ENCODE measurements around the gene MCF2L. TPM values are rescaled to one million over a fixed set of nuclear protein-coding genes. Genes with fewer than 3 reads are reported as not detected.

Gene MCF2L
- total RNA-seq, 1 donor from 2014 or later: under 0.01 TPM

- DNase-seq (ENCODE audit: low read depth) (peak; percentile 92), FAIRE-seq (no peak)
- TF ChIP-seq CTCF (IDR thresholded peaks at IDR 0.05; ENCODE audit: insufficient read depth, low read length, severe bottlenecking): peak; percentile 91
- H3K36me3 ChIP-seq (ENCODE audit: control insufficient read depth, insufficient read depth, low read length): no peaks in the 10 kb centered on the region
- H3K27me3 ChIP-seq (ENCODE audit: control insufficient read depth, insufficient read depth, low read length): peaks cover 1% of the 10 kb centered on the region
- peak overlapping the region; percentile 32 for H3K4me3 ChIP-seq (ENCODE audit: low read depth, low read length)
Measured at GRCh38 chr13:112942689-112943308, 26.2 kb upstream of the MCF2L start.

DNA sequence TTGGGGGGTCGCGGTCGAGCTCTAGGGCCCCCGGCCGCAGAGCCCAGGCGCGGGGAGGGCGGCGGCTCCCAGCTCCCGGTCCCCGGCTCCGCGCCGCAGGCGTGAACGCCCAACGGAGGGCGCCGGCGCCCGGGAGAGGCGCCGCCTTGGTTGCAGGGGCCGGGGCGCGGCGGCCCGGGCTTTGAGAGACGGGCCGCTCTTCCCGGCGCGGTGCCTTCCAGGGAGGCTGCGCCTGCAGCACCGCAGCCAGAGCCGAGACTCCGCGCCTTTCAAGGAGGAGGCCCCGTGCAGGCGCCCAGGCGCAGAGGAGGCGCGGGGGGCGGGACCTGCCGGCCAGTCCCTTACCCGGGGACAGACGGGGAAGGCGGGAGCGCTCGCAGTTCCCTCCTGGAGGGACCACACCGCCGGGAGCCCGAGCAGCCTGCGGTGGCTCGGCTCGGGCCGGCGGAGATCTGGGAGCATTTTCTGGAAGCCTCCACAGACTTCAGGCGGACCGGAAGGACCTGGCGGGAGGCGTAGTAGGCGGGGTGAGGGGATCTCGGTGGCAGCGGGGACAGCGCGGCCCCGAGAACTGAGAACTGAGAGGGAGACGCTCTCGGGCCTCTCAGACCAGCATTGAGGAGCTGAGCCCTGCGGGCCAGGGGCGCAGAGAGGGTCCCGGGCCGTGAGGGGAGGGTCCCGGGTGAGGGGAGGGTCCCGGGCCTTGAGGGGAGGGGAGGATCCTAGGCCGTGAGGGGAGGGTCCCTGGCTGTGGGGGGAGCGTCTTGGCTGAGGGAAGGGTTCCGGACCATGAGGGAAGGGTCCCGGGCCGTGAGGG is 25.5 kb upstream of the MCF2L start:
- Histone ChIP-seq H3K4me3 (ENCODE audit: low read depth, low read length) (peak overlapping the region; percentile 32), H3K27me3 (ENCODE audit: control insufficient read depth, insufficient read depth, low read length) (peaks cover 1% of the 10 kb centered on the region), H3K36me3 (ENCODE audit: control insufficient read depth, insufficient read depth, low read length) (no peaks in the 10 kb centered on the region)
- DNase-seq (ENCODE audit: low read depth) (no peak), FAIRE-seq (no peak)
- no peak for TF ChIP-seq CTCF (IDR thresholded peaks at IDR 0.05; ENCODE audit: insufficient read depth, low read length, severe bottlenecking)

DNA sequence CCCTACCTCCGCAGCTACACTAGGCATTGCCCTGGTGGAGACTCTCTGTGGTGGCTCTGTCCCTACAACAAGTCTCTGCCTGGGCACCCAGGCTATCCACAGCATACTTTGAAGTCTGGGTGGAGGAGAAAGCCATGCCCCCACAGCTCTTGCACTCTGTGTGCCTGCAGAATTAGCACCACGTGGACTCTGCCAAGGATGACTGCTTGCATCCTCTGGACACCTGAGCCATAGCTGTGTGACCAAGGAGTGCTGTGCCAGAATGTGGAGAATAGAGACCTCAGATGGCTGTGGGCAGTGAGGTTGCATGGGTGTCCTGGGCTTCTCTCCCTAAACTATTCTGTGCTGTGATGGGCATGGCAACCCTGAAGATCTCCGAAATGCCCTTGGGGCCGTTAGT is 21.2 kb upstream of the MCF2L start:
- TF ChIP-seq CTCF (IDR thresholded peaks at IDR 0.05; ENCODE audit: insufficient read depth, low read length, severe bottlenecking): no peak
- Histone ChIP-seq H3K4me3 (ENCODE audit: low read depth, low read length) (no peak overlapping the region), H3K36me3 (ENCODE audit: control insufficient read depth, insufficient read depth, low read length) (no peaks in the 10 kb centered on the region), H3K27me3 (ENCODE audit: control insufficient read depth, insufficient read depth, low read length) (peaks cover 4% of the 10 kb centered on the region)
- FAIRE-seq: no peak
- no peak for DNase-seq (ENCODE audit: low read depth)

- DNase-seq (ENCODE audit: low read depth) (no peak), FAIRE-seq (no peak)
- TF ChIP-seq CTCF (IDR thresholded peaks at IDR 0.05; ENCODE audit: insufficient read depth, low read length, severe bottlenecking): no peak
- Histone ChIP-seq H3K27me3 (ENCODE audit: control insufficient read depth, insufficient read depth, low read length) (peaks cover 4% of the 10 kb centered on the region), H3K4me3 (ENCODE audit: low read depth, low read length) (no peak overlapping the region), H3K36me3 (ENCODE audit: control insufficient read depth, insufficient read depth, low read length) (no peaks in the 10 kb centered on the region)
Measured at GRCh38 chr13:112951674-112952371, 17.2 kb upstream of the MCF2L start.

DNA sequence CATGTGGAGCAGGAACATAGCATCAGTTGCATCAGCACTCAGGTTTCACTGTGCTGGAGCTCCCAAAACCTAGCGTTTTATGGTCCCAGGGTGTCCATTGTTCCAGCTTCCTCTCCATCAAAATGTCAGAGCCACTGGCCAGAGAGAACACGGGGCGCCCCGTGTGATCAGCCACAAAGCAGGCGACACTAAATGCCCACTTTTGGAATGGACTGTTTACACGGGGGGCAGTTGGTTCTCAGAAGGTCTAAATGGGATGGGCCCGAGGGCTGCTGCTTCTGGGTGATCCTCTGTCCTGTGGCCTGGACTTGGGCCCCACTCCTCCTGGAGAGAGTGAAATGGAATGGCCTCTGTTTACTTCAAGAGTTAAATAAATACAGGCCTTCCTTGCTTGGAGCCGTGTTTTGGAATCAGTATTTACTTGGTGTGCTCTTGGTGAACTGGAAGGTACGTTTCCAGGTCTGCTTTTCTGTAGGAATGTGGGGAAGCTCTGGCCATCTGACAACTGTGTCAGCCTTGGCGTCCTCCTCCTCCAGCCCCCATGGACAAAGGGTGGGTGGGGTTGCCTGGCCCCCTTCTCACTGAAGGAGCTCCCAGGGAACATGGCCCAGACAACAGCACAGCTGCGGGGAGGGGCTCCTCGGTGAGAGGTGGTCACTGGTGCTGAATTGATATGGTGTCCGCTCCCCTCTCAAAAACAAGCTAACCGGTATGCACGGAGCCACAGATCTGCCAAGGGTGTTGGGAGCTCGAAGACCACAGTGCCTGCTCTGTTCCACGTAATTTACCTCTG is 16.1 kb upstream of the MCF2L start:
- no peak for DNase-seq (ENCODE audit: low read depth)
- peaks cover 4% of the 10 kb centered on the region for H3K27me3 ChIP-seq (ENCODE audit: control insufficient read depth, insufficient read depth, low read length)
- no peak for FAIRE-seq
- no peak overlapping the region for H3K4me3 ChIP-seq (ENCODE audit: low read depth, low read length)
- TF ChIP-seq CTCF (IDR thresholded peaks at IDR 0.05; ENCODE audit: insufficient read depth, low read length, severe bottlenecking): no peak
- H3K36me3 ChIP-seq (ENCODE audit: control insufficient read depth, insufficient read depth, low read length): no peaks in the 10 kb centered on the region
